Measurements from ENCODE around the gene CNST. TPM values are rescaled to one million over a fixed set of nuclear protein-coding genes. Genes with fewer than 3 reads are reported as not detected.
"Not testable (repeated sequence)": the region's sequence is repeated elsewhere in the genome, so short reads cannot be mapped to it uniquely, and the experiment has no call there.

Gene CNST
- total RNA-seq, 3 donors from 2014 or later, result 32.1 to 33.5 (median 32.3) TPM

GRCh38 chr1:246569248-246570238 is 3.3 kb downstream of the CNST start:
- Mint-ChIP-seq H3K36me3 (ENCODE audit: insufficient read depth) (peaks cover 6% of the 10 kb centered on the region), H3K9me3 (no peaks in the 10 kb centered on the region), H3K4me1 (ENCODE audit: low read depth) (peaks cover 59% of the 10 kb centered on the region), H3K4me3 (peak overlapping the region; percentile 62), H3K27me3 (ENCODE audit: low read depth) (no peaks in the 10 kb centered on the region)
- ATAC-seq (peak; percentile 38 to 42), DNase-seq (no peak)

GRCh38 chr1:246571309-246571708 is 5.1 kb downstream of the CNST start:
- H3K4me3 Mint-ChIP-seq, result peak overlapping the region; percentile 43
- not testable (repeated sequence) for H3K27me3 Mint-ChIP-seq (ENCODE audit: low read depth); H3K9me3 Mint-ChIP-seq; DNase-seq; ATAC-seq
- H3K36me3 Mint-ChIP-seq (ENCODE audit: insufficient read depth), result peaks cover 12% of the 10 kb centered on the region
- peaks cover 59% of the 10 kb centered on the region for H3K4me1 Mint-ChIP-seq (ENCODE audit: low read depth)

GRCh38 chr1:246571953-246572352 is 5.7 kb downstream of the CNST start:
- Mint-ChIP-seq H3K4me1 (ENCODE audit: low read depth) (peaks cover 63% of the 10 kb centered on the region), H3K27me3 (ENCODE audit: low read depth) (no peaks in the 10 kb centered on the region), H3K9me3 (no peaks in the 10 kb centered on the region), H3K36me3 (ENCODE audit: insufficient read depth) (peaks cover 13% of the 10 kb centered on the region), H3K4me3 (no peak overlapping the region)
- DNase-seq, result no peak
- ATAC-seq, result no peak

- Mint-ChIP-seq H3K4me3 (no peak overlapping the region), H3K27me3 (ENCODE audit: low read depth) (no peaks in the 10 kb centered on the region), H3K36me3 (ENCODE audit: insufficient read depth) (peaks cover 18% of the 10 kb centered on the region), H3K9me3 (no peaks in the 10 kb centered on the region), H3K4me1 (ENCODE audit: low read depth) (peaks cover 66% of the 10 kb centered on the region)
- DNase-seq (no peak), ATAC-seq (no peak)
Observed at GRCh38 chr1:246572785-246573184, 6.5 kb downstream of the CNST start.

- Mint-ChIP-seq H3K4me1 (ENCODE audit: low read depth) (peaks cover 65% of the 10 kb centered on the region), H3K4me3 (peak overlapping the region; percentile 32), H3K36me3 (ENCODE audit: insufficient read depth) (peaks cover 18% of the 10 kb centered on the region), H3K27me3 (ENCODE audit: low read depth) (no peaks in the 10 kb centered on the region), H3K9me3 (no peaks in the 10 kb centered on the region)
- no peak for DNase-seq
- no peak for ATAC-seq
Observed at GRCh38 chr1:246573491-246573890, 7.2 kb downstream of the CNST start.

GRCh38 chr1:246576709-246577032 is 10.4 kb downstream of the CNST start:
- H3K27me3 Mint-ChIP-seq (ENCODE audit: low read depth), result no peaks in the 10 kb centered on the region
- peaks cover 67% of the 10 kb centered on the region for H3K4me1 Mint-ChIP-seq (ENCODE audit: low read depth)
- no peak for DNase-seq
- no peak for ATAC-seq
- peaks cover 14% of the 10 kb centered on the region for H3K36me3 Mint-ChIP-seq (ENCODE audit: insufficient read depth)
- H3K9me3 Mint-ChIP-seq, result no peaks in the 10 kb centered on the region
- no peak overlapping the region for H3K4me3 Mint-ChIP-seq

GRCh38 chr1:246577082-246577719 is 10.9 kb downstream of the CNST start:
- peaks cover 70% of the 10 kb centered on the region for H3K4me1 Mint-ChIP-seq (ENCODE audit: low read depth)
- DNase-seq (no peak), ATAC-seq (peak; percentile 35 to 49)

GRCh38 chr1:246577720-246578106 is 11.5 kb downstream of the CNST start:
- ATAC-seq (peak in 1 of 2 donors; percentile 21), DNase-seq (no peak)
- Mint-ChIP-seq H3K9me3 (no peaks in the 10 kb centered on the region), H3K4me1 (ENCODE audit: low read depth) (peaks cover 72% of the 10 kb centered on the region), H3K27me3 (ENCODE audit: low read depth) (no peaks in the 10 kb centered on the region), H3K36me3 (ENCODE audit: insufficient read depth) (peaks cover 16% of the 10 kb centered on the region), H3K4me3 (peak overlapping the region; percentile 59)

More at GRCh38 chr1:246577082-246577719, 10.9 kb downstream of the CNST start:
- Mint-ChIP-seq H3K4me3 (peak overlapping the region; percentile 59), H3K9me3 (no peaks in the 10 kb centered on the region), H3K36me3 (ENCODE audit: insufficient read depth) (peaks cover 14% of the 10 kb centered on the region), H3K27me3 (ENCODE audit: low read depth) (no peaks in the 10 kb centered on the region)

- H3K27me3 Mint-ChIP-seq (ENCODE audit: low read depth), result no peaks in the 10 kb centered on the region
- H3K4me1 Mint-ChIP-seq (ENCODE audit: low read depth), result peaks cover 80% of the 10 kb centered on the region
- peak in 1 of 2 donors; percentile 47 for ATAC-seq
- peaks cover 29% of the 10 kb centered on the region for H3K36me3 Mint-ChIP-seq (ENCODE audit: insufficient read depth)
- no peak overlapping the region for H3K4me3 Mint-ChIP-seq
- H3K9me3 Mint-ChIP-seq, result no peaks in the 10 kb centered on the region
- no peak for DNase-seq
Observed at GRCh38 chr1:246579818-246580217, 13.6 kb downstream of the CNST start.

- Mint-ChIP-seq H3K27me3 (ENCODE audit: low read depth) (no peaks in the 10 kb centered on the region), H3K36me3 (ENCODE audit: insufficient read depth) (peaks cover 26% of the 10 kb centered on the region), H3K4me1 (ENCODE audit: low read depth) (peaks cover 78% of the 10 kb centered on the region), H3K9me3 (no peaks in the 10 kb centered on the region), H3K4me3 (no peak overlapping the region)
- ATAC-seq (no peak), DNase-seq (no peak)
Observed at GRCh38 chr1:246580497-246581370, 14.5 kb downstream of the CNST start.

- DNase-seq (no peak), ATAC-seq (no peak)
- Mint-ChIP-seq H3K9me3 (no peaks in the 10 kb centered on the region), H3K4me3 (no peak overlapping the region), H3K27me3 (ENCODE audit: low read depth) (no peaks in the 10 kb centered on the region), H3K4me1 (ENCODE audit: low read depth) (peaks cover 76% of the 10 kb centered on the region), H3K36me3 (ENCODE audit: insufficient read depth) (peaks cover 22% of the 10 kb centered on the region)
Observed at GRCh38 chr1:246582301-246583055, 16.2 kb downstream of the CNST start.

GRCh38 chr1:246583056-246583440 is 16.8 kb downstream of the CNST start:
- H3K4me3 Mint-ChIP-seq, result no peak overlapping the region
- H3K4me1 Mint-ChIP-seq (ENCODE audit: low read depth), result peaks cover 75% of the 10 kb centered on the region
- ATAC-seq (no peak), DNase-seq (no peak)
- H3K9me3 Mint-ChIP-seq, result no peaks in the 10 kb centered on the region
- H3K36me3 Mint-ChIP-seq (ENCODE audit: insufficient read depth), result peaks cover 22% of the 10 kb centered on the region
- H3K27me3 Mint-ChIP-seq (ENCODE audit: low read depth), result no peaks in the 10 kb centered on the region

- Mint-ChIP-seq H3K4me3 (no peak overlapping the region), H3K9me3 (no peaks in the 10 kb centered on the region), H3K36me3 (ENCODE audit: insufficient read depth) (peaks cover 22% of the 10 kb centered on the region), H3K27me3 (ENCODE audit: low read depth) (no peaks in the 10 kb centered on the region), H3K4me1 (ENCODE audit: low read depth) (peaks cover 70% of the 10 kb centered on the region)
- DNase-seq, result no peak
- ATAC-seq, result no peak
Observed at GRCh38 chr1:246583448-246584185, 17.4 kb downstream of the CNST start.
